Ishikawa (cell line): Measurements from ENCODE around the gene SLC13A1.

Experiments
- CEBPB ChIP-seq: IDR thresholded peaks from 2 replicates; pipeline ENCODE4 v1.6.1; 2012
- CREB1 ChIP-seq: IDR thresholded peaks from 2 replicates; pipeline ENCODE4 v1.6.1; 2012; ENCODE audit warnings: low read depth
- EGR1 ChIP-seq: IDR thresholded peaks from 2 replicates; pipeline ENCODE4 v1.6.1; 2012
- EP300 ChIP-seq: IDR thresholded peaks from 2 replicates; pipeline ENCODE4 v1.6.1; 2012; ENCODE audit warnings: borderline replicate concordance
- FOXM1 ChIP-seq: IDR thresholded peaks from 2 replicates; pipeline ENCODE4 v1.6.1; 2012; ENCODE audit warnings: low read depth, borderline replicate concordance
- MAX ChIP-seq: IDR thresholded peaks from 2 replicates; pipeline ENCODE4 v1.6.1; 2012
- NFIC ChIP-seq: IDR thresholded peaks from 2 replicates; pipeline ENCODE4 v1.6.1; 2012
- RAD21 ChIP-seq: IDR thresholded peaks from 2 replicates; pipeline ENCODE4 v1.6.1; 2012; ENCODE audit warnings: low read depth
- REST ChIP-seq: IDR thresholded peaks from 2 replicates; pipeline ENCODE4 v1.6.1; 2012; ENCODE audit warnings: low read depth, mild to moderate bottlenecking
- TAF1 ChIP-seq: IDR thresholded peaks from 2 replicates; pipeline ENCODE4 v1.6.1; 2012; ENCODE audit warnings: low read depth, mild to moderate bottlenecking
- TCF12 ChIP-seq: IDR thresholded peaks from 2 replicates; pipeline ENCODE4 v1.6.1; 2012; ENCODE audit warnings: low read depth
- TEAD4 ChIP-seq: IDR thresholded peaks from 2 replicates; pipeline ENCODE4 v1.6.1; 2012
- USF1 ChIP-seq: IDR thresholded peaks from 2 replicates; pipeline ENCODE4 v1.6.1; 2012
- YY1 ChIP-seq: IDR thresholded peaks from 2 replicates; pipeline ENCODE4 v1.6.1; 2012; ENCODE audit warnings: low read depth
- ZBTB7A ChIP-seq: IDR thresholded peaks from 2 replicates; pipeline ENCODE4 v1.6.1; 2012; ENCODE audit warnings: low read depth

Gene SLC13A1

GRCh38 chr7:123231021-123232000, 31.5 kb upstream of the SLC13A1 start:
- TF ChIP-seq CEBPB (no peak), EP300 (no peak), REST (no peak), CREB1 (no peak), ZBTB7A (no peak), YY1 (no peak), NFIC (no peak), RAD21 (no peak), EGR1 (no peak), TAF1 (no peak), TCF12 (no peak), MAX (no peak), USF1 (no peak), TEAD4 (no peak), FOXM1 (no peak)

GRCh38 chr7:123230603-123231002, 30.8 kb upstream of the SLC13A1 start:
- TF ChIP-seq REST (no peak), ZBTB7A (no peak), TAF1 (no peak), FOXM1 (no peak), EGR1 (no peak), RAD21 (no peak), MAX (no peak), TEAD4 (no peak), CREB1 (no peak), NFIC (no peak)

- TF ChIP-seq REST, result no peak
- TF ChIP-seq ZBTB7A, result no peak
- TF ChIP-seq TEAD4, result no peak
- TF ChIP-seq NFIC, result no peak
- TF ChIP-seq RAD21, result no peak
- TF ChIP-seq USF1, result no peak
- no peak for TF ChIP-seq CREB1
- TF ChIP-seq FOXM1, result no peak
- no peak for TF ChIP-seq TAF1
- no peak for TF ChIP-seq EGR1
Observed at GRCh38 chr7:123230147-123230546, 30.4 kb upstream of the SLC13A1 start.

- TF ChIP-seq EP300 (no peak), FOXM1 (no peak), YY1 (no peak), TCF12 (no peak), CREB1 (no peak), TEAD4 (no peak), TAF1 (no peak), NFIC (no peak), ZBTB7A (no peak), REST (no peak)
Observed at GRCh38 chr7:123229426-123229825, 29.7 kb upstream of the SLC13A1 start.
